Esophagus muscularis mucosa (tissue), 4 donors: Measurements from ENCODE around the gene LHFPL6. TPM values are rescaled to one million over a fixed set of nuclear protein-coding genes. Genes with fewer than 3 reads are reported as not detected.

ENCODE experiments used
- DNase-seq: peaks from one replicate; pipeline ENCODE4 v3.0.0-alpha.2; 2017; ENCODE audit errors: extremely low spot score
- H3K27ac ChIP-seq, 4 donors: fragments of 200-600 bp; sonication (generic); replicated peaks in 1 of 4; 1 replicate in 3 of 4; 2 replicates in 1 of 4; pipeline ENCODE4 v1.5.1; 2016 to 2019; ENCODE audit warnings: mild to moderate bottlenecking in 1 of 4
- H3K27me3 ChIP-seq, 4 donors: fragments of 200-600 bp; sonication (generic); one replicate each; pipeline versions ENCODE4 v1.5.1 to v1.6.0; 2016 to 2019
- H3K36me3 ChIP-seq, 4 donors: fragments of 200-600 bp; sonication (generic); one replicate each; pipeline ENCODE4 v1.5.1; 2016 to 2019
- H3K4me1 ChIP-seq, 4 donors: fragments of 200-600 bp; sonication (generic); one replicate each; pipeline ENCODE4 v1.5.1; 2016 to 2019
- H3K4me3 ChIP-seq, 4 donors: fragments of 200-600 bp; sonication (generic); 1 replicate in 2 of 4; 2 replicates in 2 of 4; pipeline ENCODE4 v1.5.1; 2016 to 2019; ENCODE audit warnings: mild to moderate bottlenecking in 4 of 4, moderate library complexity in 1 of 4
- H3K9me3 ChIP-seq, 4 donors: fragments of 200-600 bp; sonication (generic); 1 replicate in 3 of 4; 2 replicates in 1 of 4; pipeline ENCODE4 v1.5.1; 2016 to 2019
- CTCF ChIP-seq, 3 experiments: fragments of 200-600 bp in 2 of 3; fragments of 450-650 bp in 1 of 3; sonication (generic) in 2 of 3; IDR thresholded peaks; one replicate each; pipeline ENCODE4 v1.5.1; 2017 to 2019; ENCODE audit warnings: antibody characterized with exemption in 3 of 3, mild to moderate bottlenecking in 2 of 3, moderate library complexity in 1 of 3
- EP300 ChIP-seq: sonication (generic); formaldehyde crosslinking; IDR thresholded peaks from one replicate; pipeline ENCODE4 v1.6.1; 2017; ENCODE audit warnings: antibody characterized with exemption
- POLR2A ChIP-seq: fragments of 450-650 bp; IDR thresholded peaks from one replicate; pipeline ENCODE4 v1.6.1; 2017; ENCODE audit warnings: antibody characterized with exemption, moderate library complexity, mild to moderate bottlenecking, low read depth
- POLR2AphosphoS5 ChIP-seq, 2 donors: sonication (generic); formaldehyde crosslinking; IDR thresholded peaks; one replicate each; pipeline ENCODE4 v1.6.1; 2017; ENCODE audit warnings: antibody characterized with exemption in 2 of 2
- WGBS: methylation state at CpG from one replicate; pipeline ENCODE4 v1.1.5; 2018; 5-methylcytosine and 5-hydroxymethylcytosine counted together
- intact Hi-C: fragments of 100-400 bp; cut with DNase I; formaldehyde crosslinking; loops from one replicate; pipeline ENCODE4 v1.15.1; 2023
- total RNA-seq, 4 donors: library from RNA; depleted of rRNA; stranded (reverse); fragments of >200 nt; gene quantifications; one replicate each; pipeline versions ENCODE4 v1.1.0 to v1.2.1, GENCODE V29; 2016

Gene LHFPL6
- total RNA-seq, 4 donors from 2014 or later: 55.6 to 75.9 (median 72.0) TPM

GRCh38 chr13:39552246-39552645 is 50.7 kb downstream of the LHFPL6 start:
- no peaks in the 10 kb centered on the region for H3K9me3 ChIP-seq
- WGBS: 90% methylated on average over 2 of the region's 2 CpGs
- TF ChIP-seq POLR2A: no peak
- no peak for TF ChIP-seq POLR2AphosphoS5 (IDR thresholded peaks at IDR 0.05)
- TF ChIP-seq CTCF (IDR thresholded peaks at IDR 0.05): no peak
- TF ChIP-seq EP300: no peak
- intact Hi-C loops: no loop called here
- no peak overlapping the region for H3K4me3 ChIP-seq
- H3K4me1 ChIP-seq: peaks cover 0 to 3% (median 0%) of the 10 kb centered on the region in 4 donors
- H3K36me3 ChIP-seq: peaks cover 0 to 6% (median 2%) of the 10 kb centered on the region in 4 donors
- no peak for DNase-seq
- H3K27ac ChIP-seq: no peak overlapping the region
- H3K27me3 ChIP-seq: no peaks in the 10 kb centered on the region

- no peak for TF ChIP-seq POLR2A
- TF ChIP-seq POLR2AphosphoS5 (IDR thresholded peaks at IDR 0.05): no peak
- TF ChIP-seq CTCF (IDR thresholded peaks at IDR 0.05): no peak
- no peak for TF ChIP-seq EP300
- H3K27ac ChIP-seq: no peak overlapping the region
- no peak for DNase-seq
- H3K4me3 ChIP-seq: no peak overlapping the region
- H3K9me3 ChIP-seq: no peaks in the 10 kb centered on the region
- H3K4me1 ChIP-seq: peaks cover 0 to 3% (median 0%) of the 10 kb centered on the region in 4 donors
- H3K27me3 ChIP-seq: no peaks in the 10 kb centered on the region
- intact Hi-C loops: no loop called here
- peaks cover 0 to 6% (median 2%) of the 10 kb centered on the region in 4 donors for H3K36me3 ChIP-seq
These were observed 52.1 kb downstream of the LHFPL6 start for GRCh38 chr13:39550931-39551330.

GRCh38 chr13:39547108-39547507 is 55.9 kb downstream of the LHFPL6 start:
- Histone ChIP-seq H3K9me3 (no peaks in the 10 kb centered on the region), H3K4me3 (no peak overlapping the region), H3K36me3 (no peaks in the 10 kb centered on the region), H3K27me3 (no peaks in the 10 kb centered on the region), H3K4me1 (peaks cover 0 to 10% (median 0%) of the 10 kb centered on the region in 4 donors), H3K27ac (no peak overlapping the region)
- no peak for DNase-seq
- intact Hi-C loops: no loop called here
- TF ChIP-seq CTCF (IDR thresholded peaks at IDR 0.05) (no peak), EP300 (no peak), POLR2AphosphoS5 (IDR thresholded peaks at IDR 0.05) (no peak), POLR2A (no peak)

GRCh38 chr13:39542361-39542760 is 60.6 kb downstream of the LHFPL6 start:
- peaks cover 0 to 22% (median 2%) of the 10 kb centered on the region in 4 donors for H3K4me1 ChIP-seq
- TF ChIP-seq EP300: no peak
- TF ChIP-seq CTCF (IDR thresholded peaks at IDR 0.05): no peak
- TF ChIP-seq POLR2AphosphoS5 (IDR thresholded peaks at IDR 0.05): no peak
- TF ChIP-seq POLR2A: no peak
- no peak for DNase-seq
- intact Hi-C loops: no loop called here
- H3K4me3 ChIP-seq: no peak overlapping the region
- H3K27ac ChIP-seq: no peak overlapping the region
- H3K9me3 ChIP-seq: no peaks in the 10 kb centered on the region
- H3K36me3 ChIP-seq: no peaks in the 10 kb centered on the region
- 98% methylated on average over 2 of the region's 2 CpGs for WGBS
- H3K27me3 ChIP-seq: no peaks in the 10 kb centered on the region

GRCh38 chr13:39540929-39541605 is 61.9 kb downstream of the LHFPL6 start:
- Histone ChIP-seq H3K36me3 (no peaks in the 10 kb centered on the region), H3K27me3 (no peaks in the 10 kb centered on the region), H3K27ac (no peak overlapping the region), H3K4me1 (peaks cover 0 to 27% (median 9%) of the 10 kb centered on the region in 4 donors), H3K9me3 (no peaks in the 10 kb centered on the region), H3K4me3 (no peak overlapping the region)
- DNase-seq: no peak
- 100% methylated on average over 1 of the region's 1 CpG for WGBS
- TF ChIP-seq POLR2AphosphoS5 (IDR thresholded peaks at IDR 0.05) (no peak), EP300 (no peak), POLR2A (no peak), CTCF (IDR thresholded peaks at IDR 0.05) (no peak)
- intact Hi-C loops: no loop called here
